ENCODE measurements around the gene CDK17. TPM values are rescaled to one million over a fixed set of nuclear protein-coding genes. Genes with fewer than 3 reads are reported as not detected.

Gene CDK17
- total and polyA plus RNA-seq, 2 of the 8 experiments (the other 6 are each of a cell fraction or from before 2014, with no cell fraction given) = 5.8 to 20.0 TPM

GRCh38 chr12:96371790-96372699 is 28.2 kb downstream of the CDK17 start (continued):
- no peak for TF ChIP-seq SIRT6 (IDR thresholded peaks at IDR 0.05; ENCODE audit: low read length)
- TF ChIP-seq FOSL1 (IDR thresholded peaks at IDR 0.05; ENCODE audit: insufficient read depth, low read depth, low read length) = no peak
- no peak for TF ChIP-seq CHD2 (IDR thresholded peaks at IDR 0.05; ENCODE audit: low read length)
- no peak for TF ChIP-seq KDM1A (IDR thresholded peaks at IDR 0.05; ENCODE audit: borderline replicate concordance, low read length)
- no peak for TF ChIP-seq RAD21 (IDR thresholded peaks at IDR 0.05 in 1 of 2, conservative IDR thresholded peaks at IDR 0.05 in 1 of 2; ENCODE audit: low read depth in 2 of 2, low read length in 2 of 2)
- TF ChIP-seq RFX5 (IDR thresholded peaks at IDR 0.05; ENCODE audit: borderline replicate concordance, low read depth, low read length) = no peak
